ENCODE data around the gene DTNBP1. TPM values are rescaled to one million over a fixed set of nuclear protein-coding genes. Genes with fewer than 3 reads are reported as not detected.

The DTNBP1 gene
- total RNA-seq, 1 donor from 2014 or later: 5.6 TPM

- H3K4me3 ChIP-seq: no peak overlapping the region
- no peaks in the 10 kb centered on the region for H3K9me3 ChIP-seq
- H3K27ac ChIP-seq: no peak overlapping the region
- DNase-seq (ENCODE audit: low spot score in 2 of 2): no peak
- intact Hi-C loops (cut with DNase I): no loop called here
- no peaks in the 10 kb centered on the region for H3K4me1 ChIP-seq
- H3K27me3 ChIP-seq: no peaks in the 10 kb centered on the region
- no peak for TF ChIP-seq CTCF (IDR thresholded peaks at IDR 0.05)
- no peaks in the 10 kb centered on the region for H3K36me3 ChIP-seq
Measured at GRCh38 chr6:15554728-15555100, 108.1 kb downstream of the DTNBP1 start.

GRCh38 chr6:15553736-15554294 is 109.0 kb downstream of the DTNBP1 start:
- intact Hi-C loops (cut with DNase I): no loop called here
- TF ChIP-seq CTCF (IDR thresholded peaks at IDR 0.05): no peak
- no peak overlapping the region for H3K4me3 ChIP-seq

GRCh38 chr6:15553031-15553430 is 109.8 kb downstream of the DTNBP1 start:
- intact Hi-C loops (cut with DNase I): no loop called here
- TF ChIP-seq CTCF (IDR thresholded peaks at IDR 0.05): no peak
- Histone ChIP-seq H3K36me3 (no peaks in the 10 kb centered on the region), H3K4me3 (no peak overlapping the region), H3K27me3 (no peaks in the 10 kb centered on the region), H3K27ac (no peak overlapping the region), H3K4me1 (no peaks in the 10 kb centered on the region), H3K9me3 (no peaks in the 10 kb centered on the region)
- no peak for DNase-seq (ENCODE audit: low spot score in 2 of 2)

More at GRCh38 chr6:15553736-15554294, 109.0 kb downstream of the DTNBP1 start:
- no peaks in the 10 kb centered on the region for H3K9me3 ChIP-seq
- no peak overlapping the region for H3K27ac ChIP-seq
- no peaks in the 10 kb centered on the region for H3K4me1 ChIP-seq
- no peaks in the 10 kb centered on the region for H3K36me3 ChIP-seq
- H3K27me3 ChIP-seq: no peaks in the 10 kb centered on the region
- DNase-seq (ENCODE audit: low spot score in 2 of 2): no peak

- Histone ChIP-seq H3K4me1 (no peaks in the 10 kb centered on the region), H3K27ac (no peak overlapping the region), H3K4me3 (no peak overlapping the region), H3K27me3 (no peaks in the 10 kb centered on the region), H3K9me3 (no peaks in the 10 kb centered on the region), H3K36me3 (no peaks in the 10 kb centered on the region)
- no peak for DNase-seq (ENCODE audit: low spot score in 2 of 2)
- no peak for TF ChIP-seq CTCF (IDR thresholded peaks at IDR 0.05)
- intact Hi-C loops (cut with DNase I): no loop called here
Measured at GRCh38 chr6:15551798-15552197, 111.0 kb downstream of the DTNBP1 start.

GRCh38 chr6:15551262-15551661 is 111.6 kb downstream of the DTNBP1 start:
- DNase-seq (ENCODE audit: low spot score in 2 of 2): no peak

More at GRCh38 chr6:15551262-15551661, 111.6 kb downstream of the DTNBP1 start:
- TF ChIP-seq CTCF (IDR thresholded peaks at IDR 0.05): no peak
- Histone ChIP-seq H3K27ac (no peak overlapping the region), H3K36me3 (no peaks in the 10 kb centered on the region), H3K27me3 (no peaks in the 10 kb centered on the region), H3K9me3 (no peaks in the 10 kb centered on the region), H3K4me1 (no peaks in the 10 kb centered on the region), H3K4me3 (no peak overlapping the region)
- intact Hi-C loops (cut with DNase I): no loop called here

Data from ascending aorta (tissue), 2 donors.